ENCODE data around the gene CCDC124.

DNA sequence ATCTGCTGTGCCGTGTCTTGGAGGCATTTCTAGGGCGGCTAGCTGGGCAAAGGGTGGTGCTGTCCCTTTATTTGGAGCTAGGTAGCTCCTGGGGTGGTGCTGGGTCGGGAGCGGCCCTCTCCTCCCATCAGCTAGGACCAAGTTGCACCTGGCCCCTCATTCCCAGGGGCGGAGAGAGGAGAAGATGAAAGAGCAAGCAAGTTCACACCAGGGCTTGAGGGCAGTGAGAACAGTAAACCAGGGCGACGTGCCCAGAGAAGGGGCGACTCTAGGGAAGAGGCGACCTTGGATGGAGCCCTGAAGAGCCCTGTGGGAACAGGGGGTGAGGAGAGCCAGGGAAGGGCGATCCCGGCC is 17.1 kb downstream of the CCDC124 start:
- TF ChIP-seq, protein P1, sequence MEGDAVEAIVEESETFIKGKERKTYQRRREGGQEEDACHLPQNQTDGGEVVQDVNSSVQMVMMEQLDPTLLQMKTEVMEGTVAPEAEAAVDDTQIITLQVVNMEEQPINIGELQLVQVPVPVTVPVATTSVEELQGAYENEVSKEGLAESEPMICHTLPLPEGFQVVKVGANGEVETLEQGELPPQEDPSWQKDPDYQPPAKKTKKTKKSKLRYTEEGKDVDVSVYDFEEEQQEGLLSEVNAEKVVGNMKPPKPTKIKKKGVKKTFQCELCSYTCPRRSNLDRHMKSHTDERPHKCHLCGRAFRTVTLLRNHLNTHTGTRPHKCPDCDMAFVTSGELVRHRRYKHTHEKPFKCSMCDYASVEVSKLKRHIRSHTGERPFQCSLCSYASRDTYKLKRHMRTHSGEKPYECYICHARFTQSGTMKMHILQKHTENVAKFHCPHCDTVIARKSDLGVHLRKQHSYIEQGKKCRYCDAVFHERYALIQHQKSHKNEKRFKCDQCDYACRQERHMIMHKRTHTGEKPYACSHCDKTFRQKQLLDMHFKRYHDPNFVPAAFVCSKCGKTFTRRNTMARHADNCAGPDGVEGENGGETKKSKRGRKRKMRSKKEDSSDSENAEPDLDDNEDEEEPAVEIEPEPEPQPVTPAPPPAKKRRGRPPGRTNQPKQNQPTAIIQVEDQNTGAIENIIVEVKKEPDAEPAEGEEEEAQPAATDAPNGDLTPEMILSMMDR (IDR thresholded peaks at IDR 0.05): no peak
- no peak for TF ChIP-seq POLR2A (IDR thresholded peaks at IDR 0.05)

Data from right lobe of liver (tissue), 4 donors.